HG03432 (cell line): ENCODE measurements around the gene IKBKE.

Experiments
- ATAC-seq: cut with Tn5 transposase; IDR thresholded peaks from one replicate; pipeline ENCODE4 v1.9.1; 2021; ENCODE audit warnings: mild to moderate bottlenecking, moderate library complexity; ENCODE audit not compliant: unreplicated experiment

Gene IKBKE

GRCh38 chr1:206510371-206510770, 40.1 kb downstream of the IKBKE start:
- no peak for ATAC-seq

GRCh38 chr1:206511362-206512057, 41.2 kb downstream of the IKBKE start:
- no peak for ATAC-seq

GRCh38 chr1:206512058-206512850, 42.0 kb downstream of the IKBKE start:
- ATAC-seq = no peak

- no peak for ATAC-seq
Observed at GRCh38 chr1:206512851-206513180, 42.5 kb downstream of the IKBKE start.

- ATAC-seq = no peak
Observed at GRCh38 chr1:206513312-206514111, 43.2 kb downstream of the IKBKE start.

GRCh38 chr1:206514813-206515387, 44.6 kb downstream of the IKBKE start:
- no peak for ATAC-seq

GRCh38 chr1:206516728-206516990, 46.4 kb downstream of the IKBKE start:
- ATAC-seq = no peak

- ATAC-seq = no peak
Observed at GRCh38 chr1:206517784-206518183, 47.5 kb downstream of the IKBKE start.

GRCh38 chr1:206518206-206518605, 47.9 kb downstream of the IKBKE start:
- no peak for ATAC-seq

GRCh38 chr1:206518743-206519142, 48.5 kb downstream of the IKBKE start:
- no peak for ATAC-seq

- no peak for ATAC-seq
Observed at GRCh38 chr1:206521127-206521526, 50.9 kb downstream of the IKBKE start.

- ATAC-seq = no peak
Observed at GRCh38 chr1:206521694-206522402, 51.6 kb downstream of the IKBKE start.

- no peak for ATAC-seq
Observed at GRCh38 chr1:206524739-206525364, 54.6 kb downstream of the IKBKE start.

GRCh38 chr1:206526064-206526911, 56.0 kb downstream of the IKBKE start:
- no peak for ATAC-seq

- no peak for ATAC-seq
Observed at GRCh38 chr1:206529425-206529824, 59.1 kb downstream of the IKBKE start.

GRCh38 chr1:206532368-206532767, 62.1 kb downstream of the IKBKE start:
- no peak for ATAC-seq

- ATAC-seq = no peak
Observed at GRCh38 chr1:206534552-206534951, 64.3 kb downstream of the IKBKE start.

- no peak for ATAC-seq
Observed at GRCh38 chr1:206535853-206536188, 65.5 kb downstream of the IKBKE start.

- no peak for ATAC-seq
Observed at GRCh38 chr1:206537141-206537540, 66.9 kb downstream of the IKBKE start.
